HepG2 (cell line): ENCODE data around the gene RUSF1. TPM values are rescaled to one million over a fixed set of nuclear protein-coding genes. Genes with fewer than 3 reads are reported as not detected.

Source experiments
- FOXA1 ChIP-seq, 2 experiments: fragments of 450-650 bp in 1 of 2; sonication (generic) in 1 of 2; formaldehyde crosslinking in 1 of 2; IDR thresholded peaks; 2 replicates each; pipeline versions ENCODE4 v1.4.0 to v1.6.1; 2016 to 2020; ENCODE audit warnings: missing genetic modification reagents in 1 of 2
- FOXA3 ChIP-seq: IDR thresholded peaks from 2 replicates; pipeline ENCODE4 v1.6.1; 2016; ENCODE audit warnings: missing genetic modification reagents, missing compliant biosample characterization
- FOXM1 ChIP-seq: sonication (generic); formaldehyde crosslinking; IDR thresholded peaks from 2 replicates; pipeline ENCODE4 v1.5.0; 2020; ENCODE audit warnings: missing genetic modification reagents
- GATAD1 ChIP-seq: IDR thresholded peaks from 2 replicates; pipeline ENCODE4 v1.6.1; 2016; ENCODE audit warnings: missing genetic modification reagents, missing compliant biosample characterization
- PITX1 ChIP-seq: sonication (generic); formaldehyde crosslinking; IDR thresholded peaks from 2 replicates; pipeline ENCODE4 v1.5.1; 2020; ENCODE audit warnings: mild to moderate bottlenecking, missing genetic modification reagents
- SIX4 ChIP-seq: sonication (generic); formaldehyde crosslinking; IDR thresholded peaks from 2 replicates; pipeline ENCODE4 v1.4.0; 2020; ENCODE audit warnings: missing genetic modification reagents
- SNAPC4 ChIP-seq: sonication (generic); formaldehyde crosslinking; IDR thresholded peaks from 2 replicates; pipeline ENCODE4 v1.4.0; 2020; ENCODE audit warnings: mild to moderate bottlenecking, missing genetic modification reagents
- TEF ChIP-seq: sonication (generic); formaldehyde crosslinking; IDR thresholded peaks from 2 replicates; pipeline ENCODE4 v1.5.0; 2020; ENCODE audit warnings: missing genetic modification reagents
- ZNF17 ChIP-seq: sonication (generic); formaldehyde crosslinking; IDR thresholded peaks from 2 replicates; pipeline ENCODE4 v1.5.0; 2020; ENCODE audit warnings: mild to moderate bottlenecking, missing genetic modification reagents
- ZNF367 ChIP-seq: sonication (generic); formaldehyde crosslinking; IDR thresholded peaks from 2 replicates; pipeline ENCODE4 v1.4.0; 2020; ENCODE audit warnings: missing genetic modification reagents, borderline replicate concordance
- ZNF563 ChIP-seq: sonication (generic); formaldehyde crosslinking; IDR thresholded peaks from 2 replicates; pipeline ENCODE4 v1.8.0; 2022; ENCODE audit warnings: mild to moderate bottlenecking, moderate library complexity, missing genetic modification reagents
- polyA plus RNA-seq, 8 experiments: library from polyadenylated mRNA; depleted of rRNA in 3 of 8; stranded (reverse) in 7 of 8; unstranded in 1 of 8; fragments of >200 nt; fragmentation: Illumina TruSeq in 4 of 8; extraction: Trizol in 4 of 8; gene quantifications; 2 replicates each; pipeline versions ENCODE4 v1.2.1 to v1.2.3, GENCODE V29; 2011 to 2016; ENCODE audit warnings: low read depth in 4 of 8, missing spikeins in 1 of 8, mixed read lengths in 1 of 8; ENCODE audit not compliant: insufficient read depth in 1 of 8
- total RNA-seq, 5 experiments: library from RNA; depleted of rRNA; stranded (reverse); fragments of >200 nt; fragmentation: Illumina TruSeq; extraction: Trizol; gene quantifications; 2 replicates each; pipeline ENCODE4 v1.2.3, GENCODE V29; 2016; ENCODE audit warnings: low read depth in 1 of 5
- TF ChIP-seq, protein P1 (sequence below): sonication (generic); formaldehyde crosslinking; IDR thresholded peaks from 2 replicates; pipeline ENCODE4 v1.8.1; 2022; ENCODE audit warnings: mild to moderate bottlenecking, missing genetic modification reagents
- TF ChIP-seq, protein P2 (sequence below): sonication (generic); formaldehyde crosslinking; IDR thresholded peaks from 2 replicates; pipeline ENCODE4 v1.8.1; 2023; ENCODE audit warnings: mild to moderate bottlenecking, missing genetic modification reagents, borderline replicate concordance
- TF ChIP-seq, protein P3 (sequence below): sonication (generic); formaldehyde crosslinking; IDR thresholded peaks from 2 replicates; pipeline ENCODE4 v1.4.0; 2020; ENCODE audit warnings: missing genetic modification reagents

Gene RUSF1
- total and polyA plus RNA-seq, 2 of the 13 experiments (the other 11 are each of a cell fraction or from before 2014, with no cell fraction given): 40.8 to 50.2 TPM

- TF ChIP-seq SNAPC4 (peak; percentile 78; the same call in 1 of the 2 replicates), TEF (CRISPR knock-in tag) (peak; percentile 30; the same call in 1 of the 2 replicates), FOXA3 (CRISPR knock-in tag) (peak; percentile 52), ZNF563 (peak; percentile 63; the same call in 1 of the 2 replicates), PITX1 (CRISPR knock-in tag) (peak; percentile 62), GATAD1 (CRISPR knock-in tag) (no peak; the same call in 1 of the 2 replicates), ZNF367 (CRISPR knock-in tag) (no peak), FOXA1 (IDR thresholded peaks at IDR 0.05) (no peak), FOXA1 (CRISPR knock-in tag; IDR thresholded peaks at IDR 0.05) (peak; percentile 50; the same call in 1 of the 2 replicates), FOXM1 (CRISPR knock-in tag) (no peak), SIX4 (CRISPR knock-in tag) (no peak; the same call in 1 of the 2 replicates), ZNF17 (CRISPR knock-in tag) (no peak)
- TF ChIP-seq, protein P1, sequence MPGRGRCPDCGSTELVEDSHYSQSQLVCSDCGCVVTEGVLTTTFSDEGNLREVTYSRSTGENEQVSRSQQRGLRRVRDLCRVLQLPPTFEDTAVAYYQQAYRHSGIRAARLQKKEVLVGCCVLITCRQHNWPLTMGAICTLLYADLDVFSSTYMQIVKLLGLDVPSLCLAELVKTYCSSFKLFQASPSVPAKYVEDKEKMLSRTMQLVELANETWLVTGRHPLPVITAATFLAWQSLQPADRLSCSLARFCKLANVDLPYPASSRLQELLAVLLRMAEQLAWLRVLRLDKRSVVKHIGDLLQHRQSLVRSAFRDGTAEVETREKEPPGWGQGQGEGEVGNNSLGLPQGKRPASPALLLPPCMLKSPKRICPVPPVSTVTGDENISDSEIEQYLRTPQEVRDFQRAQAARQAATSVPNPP (CRISPR knock-in tag): no peak
- TF ChIP-seq, protein P2, sequence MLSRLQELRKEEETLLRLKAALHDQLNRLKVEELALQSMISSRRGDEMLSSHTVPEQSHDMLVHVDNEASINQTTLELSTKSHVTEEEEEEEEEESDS (CRISPR knock-in tag): 0 out of 2 replicates have a peak, but pooled peaks have one; percentile 30
- TF ChIP-seq, protein P3, sequence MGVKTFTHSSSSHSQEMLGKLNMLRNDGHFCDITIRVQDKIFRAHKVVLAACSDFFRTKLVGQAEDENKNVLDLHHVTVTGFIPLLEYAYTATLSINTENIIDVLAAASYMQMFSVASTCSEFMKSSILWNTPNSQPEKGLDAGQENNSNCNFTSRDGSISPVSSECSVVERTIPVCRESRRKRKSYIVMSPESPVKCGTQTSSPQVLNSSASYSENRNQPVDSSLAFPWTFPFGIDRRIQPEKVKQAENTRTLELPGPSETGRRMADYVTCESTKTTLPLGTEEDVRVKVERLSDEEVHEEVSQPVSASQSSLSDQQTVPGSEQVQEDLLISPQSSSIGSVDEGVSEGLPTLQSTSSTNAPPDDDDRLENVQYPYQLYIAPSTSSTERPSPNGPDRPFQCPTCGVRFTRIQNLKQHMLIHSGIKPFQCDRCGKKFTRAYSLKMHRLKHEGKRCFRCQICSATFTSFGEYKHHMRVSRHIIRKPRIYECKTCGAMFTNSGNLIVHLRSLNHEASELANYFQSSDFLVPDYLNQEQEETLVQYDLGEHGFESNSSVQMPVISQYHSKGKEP: no peak
These were observed 30.7 kb downstream of the RUSF1 start (continued) for GRCh38 chr16:31477220-31478216.
